Fibroblast of skin of left biceps (primary cell): ENCODE results near the gene MTHFD2L.

Experiments used
- DNase-seq, 2 experiments: peaks; one replicate each; pipeline ENCODE4 v3.0.0-alpha.2; 2013; ENCODE audit warnings: low read depth in 2 of 2

MTHFD2L gene

DNA sequence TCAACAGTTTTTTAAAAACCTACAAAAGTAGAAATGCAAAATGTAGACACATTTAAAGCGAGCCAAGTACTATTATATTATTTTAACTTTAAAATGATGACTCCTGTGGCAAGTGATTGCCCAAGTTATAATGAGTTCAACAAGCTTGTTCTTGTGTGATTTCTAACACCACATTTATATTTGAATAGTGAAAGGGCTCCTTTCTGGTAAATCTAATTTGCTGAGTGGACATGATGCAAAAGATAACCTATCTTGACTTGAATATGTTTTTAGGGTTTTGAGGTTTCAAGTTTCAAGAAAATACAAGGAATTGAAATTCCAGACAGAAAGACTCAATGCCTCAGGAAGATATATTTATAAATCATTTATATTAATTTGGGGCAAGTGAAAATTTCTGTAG is 149.3 kb downstream of the MTHFD2L start:
- no peak for DNase-seq

DNA sequence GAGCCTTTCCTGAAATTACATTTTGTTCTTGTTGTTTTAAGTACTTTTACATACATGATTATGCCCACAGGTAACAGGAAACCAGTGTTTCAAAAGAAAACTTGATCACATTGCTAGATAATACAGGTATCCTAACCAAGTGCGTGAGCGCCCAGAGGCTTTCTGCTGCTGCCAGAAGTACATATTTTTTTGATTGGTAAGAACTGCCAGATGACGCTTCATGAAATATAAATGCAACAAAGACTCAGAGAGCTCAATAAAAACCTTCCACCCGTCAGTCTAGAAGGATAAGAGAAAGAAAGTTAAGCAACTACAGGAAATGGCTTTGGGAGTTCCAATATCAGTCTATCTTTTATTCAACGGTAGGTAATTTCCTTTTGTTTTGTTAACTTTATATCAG is 150.3 kb downstream of the MTHFD2L start, which contains the start of gene EPGN:
EPGN (plus strand) TSS at position 256 of the 400 bp plus-strand sequence; CDS start at position 320, 64 bp downstream.
- DNase-seq = no peak

DNA sequence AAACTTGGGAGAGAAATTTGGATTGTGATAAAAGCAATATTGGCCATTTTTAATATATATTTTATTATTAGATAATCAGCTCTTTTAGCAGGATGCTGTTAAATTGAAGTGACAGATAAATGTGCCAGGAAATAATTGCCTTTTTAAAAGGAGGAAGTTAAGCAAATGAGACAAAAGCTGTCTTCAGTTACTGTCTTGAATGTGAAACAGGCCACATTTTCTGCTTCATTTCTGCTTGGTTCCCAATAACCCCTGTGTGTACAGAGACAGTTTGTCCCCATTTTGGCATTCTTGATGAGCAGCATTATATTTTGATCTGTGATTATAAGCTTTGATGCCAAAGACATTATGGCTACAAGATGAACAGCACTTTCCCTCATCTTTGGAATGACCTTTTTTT is 151.3 kb downstream of the MTHFD2L start:
- no peak for DNase-seq

DNA sequence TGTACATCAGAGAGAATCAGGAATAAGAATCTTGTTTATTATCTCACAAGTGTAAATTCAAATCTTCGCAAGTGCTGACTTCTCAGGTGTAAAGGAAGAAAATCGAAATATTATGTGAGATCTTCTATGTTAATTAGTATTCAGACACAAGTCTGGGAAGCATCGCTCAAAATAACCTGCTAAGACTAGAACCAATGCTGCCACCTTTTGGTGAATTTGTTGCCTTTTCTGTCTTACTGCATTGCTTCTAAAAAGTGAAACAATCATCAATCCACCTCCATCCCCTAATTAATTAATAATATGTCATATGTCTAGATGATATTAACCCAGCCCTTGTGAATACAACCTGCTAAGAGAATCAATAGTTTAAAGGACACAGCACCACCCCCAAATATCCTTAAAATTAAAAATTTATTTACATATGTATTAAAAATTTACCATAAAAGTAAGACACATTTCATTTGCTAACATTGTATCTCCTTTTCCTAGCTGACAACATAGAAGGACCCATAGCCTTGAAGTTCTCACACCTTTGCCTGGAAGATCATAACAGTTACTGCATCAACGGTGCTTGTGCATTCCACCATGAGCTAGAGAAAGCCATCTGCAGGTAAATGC is 153.9 kb downstream of the MTHFD2L start:
- peak in 1 of 2 experiments; percentile 28 for DNase-seq

DNA sequence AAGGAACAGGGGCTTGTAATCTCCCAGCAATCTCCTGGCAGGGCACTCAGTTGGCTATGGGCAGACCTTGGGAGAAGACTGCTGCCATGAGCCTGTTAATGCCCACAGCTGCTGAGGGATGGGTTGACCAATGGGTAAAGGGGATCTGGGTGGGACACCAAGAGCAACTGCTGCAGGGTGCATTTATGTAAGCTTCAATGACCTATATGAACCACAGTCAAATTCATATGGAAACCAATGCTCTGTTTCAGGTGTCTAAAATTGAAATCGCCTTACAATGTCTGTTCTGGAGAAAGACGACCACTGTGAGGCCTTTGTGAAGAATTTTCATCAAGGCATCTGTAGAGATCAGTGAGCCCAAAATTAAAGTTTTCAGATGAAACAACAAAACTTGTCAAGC is 156.4 kb downstream of the MTHFD2L start:
- no peak for DNase-seq

DNA sequence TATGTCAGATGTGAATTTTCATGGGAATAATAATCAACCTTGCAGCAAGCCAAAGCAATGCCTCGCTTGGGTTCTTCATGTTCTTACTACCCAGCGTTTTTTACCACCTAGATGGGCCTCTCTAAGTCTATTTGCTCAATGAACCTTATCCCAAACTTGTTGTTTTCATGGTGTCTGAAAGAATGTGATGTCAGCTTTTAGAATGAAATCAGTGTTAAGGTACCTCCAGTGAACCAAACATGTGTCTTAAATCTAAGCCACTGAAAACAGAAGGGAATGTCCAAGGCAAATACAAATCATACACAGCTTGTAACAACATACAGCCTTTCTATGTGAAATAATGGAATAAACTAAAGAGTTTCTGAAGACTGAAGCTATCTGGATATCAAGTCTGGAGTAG is 157.0 kb downstream of the MTHFD2L start:
- no peak for DNase-seq

DNA sequence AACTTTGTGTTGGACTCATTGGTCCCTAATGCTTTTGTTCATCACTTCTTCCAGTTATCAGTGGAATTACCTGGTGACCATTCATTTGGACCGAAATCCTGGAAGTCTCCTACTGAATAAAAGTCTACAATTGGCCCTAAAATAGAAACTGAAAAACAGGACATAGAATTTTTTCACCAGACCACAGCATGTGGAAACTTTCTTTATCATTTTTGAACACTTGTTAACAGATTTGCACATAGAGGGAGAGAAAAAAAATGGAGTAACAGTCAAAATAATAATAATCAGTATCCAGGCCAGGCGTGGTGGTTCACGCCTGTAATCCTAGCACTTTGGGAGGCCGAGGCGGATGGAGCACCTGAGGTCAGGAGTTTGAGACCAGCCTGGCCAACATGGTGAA is 157.5 kb downstream of the MTHFD2L start:
- no peak for DNase-seq

DNA sequence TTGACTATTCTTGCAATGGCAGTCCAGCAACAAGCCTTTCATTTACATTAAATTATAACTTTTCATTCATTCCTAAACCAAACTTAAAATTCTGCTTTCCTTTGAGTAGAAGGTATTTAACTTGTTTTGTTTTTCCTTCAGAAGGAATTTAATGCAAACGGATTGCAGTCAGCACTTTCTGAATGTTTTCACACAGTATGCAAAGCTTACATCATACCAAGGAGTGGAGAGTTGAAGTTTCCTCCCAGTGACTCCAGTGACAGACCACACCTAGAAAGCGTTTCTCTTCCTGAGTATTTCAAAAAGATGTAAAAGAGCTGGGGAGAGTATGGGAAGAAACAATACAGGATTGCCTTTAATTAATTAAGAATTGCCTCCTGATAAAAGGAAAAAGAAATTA is 158.5 kb downstream of the MTHFD2L start:
- DNase-seq = no peak

DNA sequence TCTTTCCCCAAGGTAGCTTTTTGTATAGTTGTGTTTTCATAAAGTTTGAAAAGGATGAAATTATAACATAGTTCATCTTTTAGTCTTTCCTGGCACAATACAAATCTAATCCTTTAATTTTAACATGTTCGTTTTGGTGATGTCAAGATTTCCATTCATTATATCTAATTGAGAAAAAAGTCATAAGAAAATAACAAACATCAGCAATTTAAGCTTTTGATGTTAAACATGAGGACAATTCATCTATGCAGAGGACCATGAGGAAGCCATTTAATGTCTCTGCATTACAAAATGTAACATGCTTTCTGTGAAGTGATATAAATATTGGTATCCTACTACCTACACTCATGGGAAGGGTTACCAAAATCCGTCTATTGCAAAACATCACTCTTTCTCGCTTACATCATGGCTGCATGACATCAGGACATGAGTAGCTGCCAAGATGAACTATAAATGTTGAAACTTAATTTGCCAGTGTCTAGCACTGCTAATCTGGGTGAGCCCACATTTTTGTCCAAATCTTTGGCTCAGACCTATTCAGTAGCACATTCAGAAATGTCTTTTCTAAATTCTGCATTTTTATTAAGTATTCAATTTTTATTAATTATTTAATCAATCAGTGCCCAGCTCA is 159.8 kb downstream of the MTHFD2L start:
- no peak for DNase-seq

DNA sequence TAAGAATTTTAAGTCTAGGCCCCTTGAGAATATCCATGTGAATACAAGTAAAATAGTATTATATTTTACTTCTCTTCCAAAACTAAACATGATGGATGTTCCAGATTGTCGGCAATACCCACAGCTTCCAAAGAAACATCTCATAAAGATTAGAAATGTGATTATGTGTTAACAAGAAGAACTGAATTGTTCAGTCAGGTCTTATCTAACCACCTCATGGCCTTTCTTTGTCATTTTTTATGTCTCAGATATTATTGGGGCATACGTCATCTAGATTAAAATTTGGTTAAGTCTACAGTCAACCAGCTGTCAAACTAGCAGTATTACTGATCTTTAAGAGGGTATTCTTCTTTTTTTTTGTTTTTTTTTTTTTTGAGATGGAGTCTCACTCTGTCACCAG is 160.4 kb downstream of the MTHFD2L start:
- DNase-seq = no peak

DNA sequence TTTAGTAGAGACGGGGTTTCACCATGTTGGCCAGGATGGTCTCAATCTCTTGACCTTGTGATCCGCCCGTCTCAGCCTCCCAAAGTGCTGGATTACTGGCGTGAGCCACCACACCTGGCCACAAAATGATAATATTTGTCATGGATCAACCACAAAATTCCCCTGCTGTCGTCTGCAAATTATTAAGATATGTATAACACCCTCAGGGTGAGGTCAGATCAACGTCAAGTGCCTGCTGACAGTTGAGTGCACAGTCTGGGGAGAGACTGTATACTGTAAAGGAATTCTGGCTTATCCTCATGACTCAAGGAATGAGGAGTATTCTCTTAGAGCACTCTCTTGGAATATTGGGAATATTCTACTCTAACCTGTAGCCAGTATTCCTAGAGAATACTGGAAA is 161.6 kb downstream of the MTHFD2L start:
- no peak for DNase-seq

DNA sequence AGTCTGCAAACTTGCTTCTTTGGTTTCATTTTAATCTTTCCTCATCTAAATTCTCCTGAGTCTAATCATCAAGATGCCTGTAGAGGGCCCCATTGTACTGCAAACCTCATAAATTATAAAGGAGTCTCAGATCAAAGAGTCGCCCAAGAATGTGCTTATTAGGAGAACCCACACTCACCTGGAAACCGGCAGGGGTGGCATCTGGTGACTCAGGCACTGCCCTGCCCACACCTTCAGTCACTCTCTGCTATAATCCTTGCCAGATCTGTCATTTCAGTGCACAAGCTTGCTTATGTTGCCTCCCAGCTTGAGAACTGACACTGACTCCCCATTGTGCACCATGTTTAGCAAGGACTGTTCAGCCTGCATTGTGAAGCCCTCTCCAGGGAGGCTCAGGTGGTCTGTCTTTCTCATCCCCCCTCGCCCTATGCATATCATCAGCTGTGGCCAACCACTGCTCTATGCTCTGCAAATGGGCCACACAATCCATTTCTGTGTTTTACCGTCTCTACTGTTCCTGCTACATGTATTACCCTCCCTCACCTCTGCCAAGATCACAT is 162.7 kb downstream of the MTHFD2L start:
- DNase-seq = peak; percentile 14 to 21

DNA sequence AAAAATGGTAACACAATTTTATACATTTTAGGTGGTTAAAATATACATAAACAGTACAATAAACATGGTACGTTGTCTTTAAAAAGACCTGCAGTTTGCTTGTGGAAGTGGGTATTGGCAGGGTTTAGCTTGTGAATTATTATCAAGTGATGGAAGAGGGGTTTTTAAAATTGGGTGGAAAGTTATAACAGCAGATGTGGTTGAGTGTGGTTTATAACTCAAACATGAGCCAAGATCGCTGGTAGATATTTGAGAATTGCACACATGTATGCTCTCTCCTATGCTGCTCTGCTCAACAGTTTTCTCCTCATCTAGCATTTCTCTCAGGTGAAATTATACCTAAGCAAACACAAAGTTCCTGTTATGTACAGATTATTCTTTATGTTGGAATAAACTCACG is 164.4 kb downstream of the MTHFD2L start:
- no peak for DNase-seq

DNA sequence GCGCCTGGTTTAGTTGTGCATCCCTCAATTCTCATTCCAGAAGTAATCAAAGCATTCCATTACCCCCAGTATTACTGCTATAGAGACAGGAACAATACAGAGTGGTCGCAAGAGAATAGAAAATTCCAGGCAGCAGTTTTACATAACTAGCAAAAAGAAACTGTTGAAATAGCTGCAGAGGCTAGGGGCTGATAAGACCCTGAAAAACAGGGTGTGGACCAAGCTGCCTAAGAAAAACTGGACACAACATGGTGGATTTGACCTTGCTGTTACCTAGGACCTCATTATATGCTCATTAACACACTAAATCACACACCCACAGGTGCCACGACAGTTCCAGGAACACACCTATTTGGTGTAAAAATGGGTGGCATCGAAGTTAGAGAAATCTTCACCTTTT is 165.7 kb downstream of the MTHFD2L start:
- no peak for DNase-seq

DNA sequence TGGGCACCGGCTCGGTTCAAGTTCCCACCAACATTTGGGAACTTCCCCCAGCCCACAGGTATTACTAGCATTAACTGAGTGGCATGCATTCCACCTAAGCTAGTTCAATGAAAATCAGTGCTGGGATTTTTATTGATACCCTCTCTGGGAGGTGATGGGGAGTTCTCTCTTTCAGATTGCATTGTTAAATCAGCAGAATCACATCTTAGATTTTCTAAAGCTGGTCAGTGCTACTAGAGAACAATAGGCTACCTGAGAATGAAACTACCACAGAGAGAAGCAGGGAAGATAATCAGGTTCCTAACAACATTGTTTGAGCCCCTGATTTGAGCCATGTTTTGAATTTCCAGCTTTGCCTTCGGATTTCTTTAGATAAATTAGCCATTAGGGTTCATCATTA is 166.3 kb downstream of the MTHFD2L start:
- no peak for DNase-seq

DNA sequence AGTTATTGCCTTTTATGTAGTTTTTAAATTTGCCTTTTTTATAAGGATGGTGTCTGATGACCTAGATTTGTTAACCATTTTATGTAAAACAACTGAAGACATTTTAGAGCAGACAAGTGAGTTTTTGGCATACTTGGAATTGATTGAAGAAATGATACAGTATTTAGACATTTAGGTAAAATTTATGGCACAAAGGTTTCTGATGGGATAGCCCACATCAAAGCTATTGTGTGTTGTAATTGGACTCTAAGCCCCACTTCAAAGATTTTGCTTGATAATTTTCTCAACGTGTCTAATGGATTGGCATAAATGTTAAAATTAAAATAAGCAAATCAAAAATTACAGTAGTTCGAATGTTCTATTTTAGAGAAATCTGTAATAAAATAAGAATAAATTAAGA is 168.0 kb downstream of the MTHFD2L start:
- DNase-seq = no peak

DNA sequence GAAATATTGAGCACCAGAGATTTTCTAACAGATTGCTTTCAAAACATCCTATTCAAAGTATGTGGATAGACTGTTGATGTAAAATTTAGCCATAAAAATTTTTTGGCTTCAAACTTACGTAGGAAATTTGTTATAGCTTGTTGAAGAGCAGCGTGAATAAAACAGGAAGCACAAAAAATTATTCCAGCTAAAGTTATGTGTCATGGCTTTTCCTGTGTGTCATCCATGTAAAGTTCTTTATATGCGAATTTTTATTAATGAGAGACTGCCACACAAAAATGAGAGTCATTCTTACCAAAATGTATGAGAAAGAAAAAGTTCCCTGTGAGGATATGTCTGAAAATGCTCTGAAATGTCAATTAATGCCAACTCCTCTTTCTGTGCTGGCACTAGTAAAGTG is 169.8 kb downstream of the MTHFD2L start:
- no peak for DNase-seq

DNA sequence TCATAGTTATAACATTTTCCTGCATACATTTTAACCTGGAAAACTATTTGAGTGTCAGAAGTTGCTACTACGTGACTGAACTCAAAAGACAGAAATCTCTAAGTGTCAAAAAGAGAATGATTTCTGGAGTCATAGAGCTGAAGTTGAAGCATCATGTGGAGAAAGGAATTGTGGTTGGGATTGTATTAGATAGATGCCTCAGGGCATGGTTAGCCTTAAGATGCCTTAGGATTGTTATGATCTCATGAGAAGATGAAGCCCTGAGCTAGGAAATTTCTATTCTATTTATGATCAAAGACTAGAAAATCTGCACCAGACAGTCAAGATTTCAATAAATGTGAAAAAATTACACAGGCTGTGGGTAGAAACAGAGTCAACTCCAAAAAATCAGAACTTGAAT is 170.6 kb downstream of the MTHFD2L start:
- no peak for DNase-seq

DNA sequence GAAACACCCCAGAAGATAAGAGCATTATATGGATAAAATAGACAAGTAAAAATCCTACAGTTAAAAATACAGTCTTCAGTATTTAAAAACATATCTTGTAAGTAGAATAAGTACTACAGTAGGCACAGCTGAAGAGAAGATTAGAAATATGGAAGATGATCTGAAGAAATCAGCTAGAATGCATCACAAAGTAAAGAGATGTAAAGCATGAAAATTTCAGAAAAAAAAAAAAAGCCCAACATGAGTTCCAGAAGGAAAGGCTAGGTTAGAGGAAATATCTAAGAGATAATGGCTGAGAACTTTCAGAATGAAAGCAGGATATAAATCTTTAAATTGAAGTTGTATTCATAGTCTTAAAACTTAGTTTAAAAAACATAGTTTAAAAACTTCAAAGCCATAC is 171.4 kb downstream of the MTHFD2L start:
- DNase-seq = no peak

DNA sequence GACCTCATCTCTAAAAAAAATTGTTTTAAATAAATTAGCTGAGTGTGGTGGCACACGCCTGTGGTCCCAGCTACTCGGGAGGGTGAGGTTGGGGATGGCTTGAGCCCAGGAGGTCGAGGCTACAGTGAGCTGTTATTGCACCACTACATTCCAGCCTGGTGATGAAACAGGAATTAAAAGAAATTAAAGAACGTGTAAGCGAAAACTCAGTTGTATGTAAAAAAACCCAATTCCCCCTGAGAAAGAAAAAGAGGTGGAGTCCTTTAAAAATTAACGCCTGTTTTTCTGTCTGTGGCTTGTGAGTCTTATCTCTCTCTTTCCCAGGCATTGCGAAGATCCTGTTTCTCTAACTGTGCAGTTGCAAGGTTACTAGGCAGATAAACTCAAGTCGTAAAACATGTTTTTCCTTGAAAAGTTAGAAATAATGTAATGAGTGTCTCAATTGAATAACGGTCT is 172.4 kb downstream of the MTHFD2L start:
- DNase-seq = no peak

DNA sequence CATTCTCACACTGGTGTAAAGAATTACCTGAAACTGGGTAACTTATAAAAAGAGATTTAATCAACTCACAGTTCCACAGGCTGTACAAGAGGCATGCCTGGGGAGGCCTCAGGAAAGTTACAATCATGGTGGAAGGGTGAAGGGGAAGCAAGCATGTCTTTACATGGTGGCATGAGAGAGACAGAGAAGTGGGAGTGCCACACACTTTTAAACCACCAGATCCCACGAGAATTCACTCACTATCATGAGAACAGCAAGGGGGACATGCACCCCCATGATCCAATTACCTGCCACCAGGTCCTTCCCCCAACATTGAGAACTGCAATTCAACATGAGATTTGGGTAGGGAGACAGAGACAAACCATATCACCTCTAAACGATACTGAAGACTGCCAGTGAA is 173.3 kb downstream of the MTHFD2L start:
- no peak for DNase-seq

DNA sequence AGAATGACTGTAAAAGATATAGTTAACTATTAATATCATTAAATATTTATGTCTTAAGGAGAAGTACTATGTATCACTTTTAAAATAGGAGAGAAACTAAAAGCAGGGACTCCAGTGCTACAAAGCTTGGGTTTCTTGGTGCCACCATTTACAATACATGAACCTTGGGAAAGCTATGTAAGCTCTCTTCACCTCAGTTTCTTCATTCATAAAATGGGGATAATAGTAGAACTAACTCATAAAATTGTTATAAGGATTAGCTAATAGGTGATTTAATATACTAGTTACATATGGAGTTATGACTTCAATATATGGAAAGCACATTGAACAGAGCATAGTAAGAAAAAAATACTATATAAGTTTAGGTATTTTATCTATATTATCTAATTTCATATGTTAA is 174.0 kb downstream of the MTHFD2L start:
- no peak for DNase-seq

DNA sequence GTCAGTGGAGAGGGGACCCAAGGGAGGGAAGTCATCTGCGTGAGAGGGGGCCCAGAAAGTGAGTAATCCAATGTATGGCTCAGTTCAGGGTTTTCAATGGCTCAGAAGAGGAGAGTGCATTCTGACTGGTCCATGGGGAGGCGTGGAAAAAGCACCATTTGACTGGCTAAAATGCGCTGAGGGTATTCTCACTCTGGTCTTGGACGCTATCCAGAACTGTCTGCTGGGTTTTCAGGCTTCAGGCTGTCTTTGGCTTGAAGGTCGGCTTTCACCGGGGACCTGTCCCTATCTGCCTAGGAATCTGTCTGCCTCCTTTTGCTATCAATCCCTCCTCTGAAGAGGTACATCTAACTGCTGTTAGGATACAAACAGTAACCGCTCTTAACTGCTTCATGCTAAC is 176.7 kb downstream of the MTHFD2L start:
- no peak for DNase-seq
